ENCODE results near the gene CUL1.

Gene CUL1

GRCh38 chr7:148772297-148773089 lies 73.8 kb downstream of the CUL1 start:
- peak; percentile 45 for DNase-seq

- DNase-seq, result peak; percentile 9
Observed at GRCh38 chr7:148773334-148773733, 74.6 kb downstream of the CUL1 start.

GRCh38 chr7:148774471-148774870 lies 75.8 kb downstream of the CUL1 start:
- no peak for DNase-seq

GRCh38 chr7:148782757-148783456 lies 84.2 kb downstream of the CUL1 start:
- DNase-seq, result no peak

GRCh38 chr7:148783801-148784527 lies 85.3 kb downstream of the CUL1 start:
- no peak for DNase-seq

- DNase-seq, result no peak
Observed at GRCh38 chr7:148787571-148788295, 89.0 kb downstream of the CUL1 start.

- DNase-seq, result no peak
Observed at GRCh38 chr7:148789220-148789619, 90.5 kb downstream of the CUL1 start.

GRCh38 chr7:148790131-148790726 lies 91.5 kb downstream of the CUL1 start:
- DNase-seq, result no peak

- no peak for DNase-seq
Observed at GRCh38 chr7:148790850-148791249, 92.1 kb downstream of the CUL1 start.

GRCh38 chr7:148791546-148791945 lies 92.8 kb downstream of the CUL1 start:
- DNase-seq, result no peak

GRCh38 chr7:148793590-148793989 lies 94.9 kb downstream of the CUL1 start:
- no peak for DNase-seq

- DNase-seq, result no peak
Observed at GRCh38 chr7:148794476-148794875, 95.8 kb downstream of the CUL1 start.

GRCh38 chr7:148796841-148797240 lies 98.1 kb downstream of the CUL1 start:
- DNase-seq, result no peak

GRCh38 chr7:148799893-148800555 lies 101.3 kb downstream of the CUL1 start:
- DNase-seq, result no peak

- DNase-seq, result no peak
Observed at GRCh38 chr7:148800677-148801076, 102.0 kb downstream of the CUL1 start.

- no peak for DNase-seq
Observed at GRCh38 chr7:148802101-148802493, 103.4 kb downstream of the CUL1 start.

- DNase-seq, result no peak
Observed at GRCh38 chr7:148803094-148803493, 104.4 kb downstream of the CUL1 start.

GRCh38 chr7:148804343-148805235 lies 105.9 kb downstream of the CUL1 start:
- no peak for DNase-seq

- DNase-seq, result no peak
Observed at GRCh38 chr7:148806187-148806586, 107.5 kb downstream of the CUL1 start.

GRCh38 chr7:148807436-148807835 lies 108.7 kb downstream of the CUL1 start:
- no peak for DNase-seq

GRCh38 chr7:148809856-148810255 lies 111.2 kb downstream of the CUL1 start:
- DNase-seq, result no peak
